K562 (cell line): ENCODE data around the gene PITPNM3. TPM values are rescaled to one million over a fixed set of nuclear protein-coding genes. Genes with fewer than 3 reads are reported as not detected.

Source experiments
- ATAC-seq: fragments of 200-7000 bp; cut with Tn5 transposase; 3 replicates; pipeline ENCODE4 v1.9.1; 2020; ENCODE audit warnings: moderate library complexity
- BruUV-seq: library from RNA; stranded (reverse); fragments of 400-500 nt; replicated peaks from 2 replicates; lab custom pipeline; 2021; lab: Mats Ljungman, UMichigan
- CTCF ChIA-PET: fragments of 300-600 bp; formaldehyde crosslinking; extraction: SDS; loops from one replicate; lab custom pipeline; 2021; ENCODE audit warnings: low intra/inter-chr PET ratio; lab: Yijun Ruan, JAX
- POLR2A ChIA-PET: fragments of 300-600, 350-650 bp; sonication (Branson Sonifier 250); formaldehyde crosslinking; extraction: SDS; loops from one replicate; lab custom pipeline; 2021; ENCODE audit warnings: antibody characterized with exemption, inconsistent platforms; lab: Yijun Ruan, JAX
- DNase-seq, 4 experiments: peaks; one replicate each; pipeline versions ENCODE4 v3.0.0 to v3.0.0-alpha.2; 2011 to 2018; ENCODE audit warnings: low spot score in 3 of 4, mixed read lengths in 3 of 4; ENCODE audit errors: extremely low read depth in 1 of 4
- FAIRE-seq: peaks from 2 replicates; lab custom pipeline; 2011; peaks lifted over from hg19 to GRCh38; lab: Jason Lieb, UNC
- H2AFZ ChIP-seq: 2 replicates; pipeline ENCODE4 v1.6.0; 2011; ENCODE audit warnings: low read depth, low read length, control low read depth, inconsistent platforms
- H3K27ac ChIP-seq: fragments of 200-600 bp; 3 replicates; pipeline ENCODE4 v1.8.0; 2011; ENCODE audit warnings: low read depth, mild to moderate bottlenecking, control low read depth, inconsistent platforms, low read length, moderate library complexity, mixed read lengths; ENCODE audit errors: extremely low read depth
- H3K27me3 ChIP-seq, 2 experiments: fragments of 300-600 bp in 1 of 2; 2 replicates in 1 of 2; 3 replicates in 1 of 2; pipeline versions ENCODE4 v1.6.0 to v1.8.0; 2011; ENCODE audit warnings: inconsistent platforms in 2 of 2, low read length in 2 of 2, mild to moderate bottlenecking in 1 of 2, mixed read lengths in 1 of 2, moderate library complexity in 1 of 2; ENCODE audit not compliant: control insufficient read depth in 2 of 2, insufficient read depth in 2 of 2
- H3K36me3 ChIP-seq: fragments of 300-600 bp; 3 replicates; pipeline ENCODE4 v1.8.0; 2011; ENCODE audit warnings: mild to moderate bottlenecking, low read length, inconsistent platforms; ENCODE audit not compliant: control insufficient read depth, insufficient read depth
- H3K4me1 ChIP-seq, 2 experiments: fragments of 200-600 bp in 1 of 2; replicated peaks in 1 of 2; 2 replicates in 1 of 2; 3 replicates in 1 of 2; pipeline versions ENCODE4 v1.5.1 to v1.8.0; 2011; ENCODE audit warnings: inconsistent platforms in 2 of 2, low read length in 2 of 2, mild to moderate bottlenecking in 1 of 2, mixed read lengths in 1 of 2, moderate library complexity in 1 of 2; ENCODE audit not compliant: control insufficient read depth in 2 of 2, insufficient read depth in 2 of 2
- H3K4me2 ChIP-seq: 2 replicates; pipeline ENCODE4 v1.6.1; 2011; ENCODE audit warnings: low read length, control low read depth, inconsistent platforms, mixed read lengths; ENCODE audit not compliant: insufficient read depth
- H3K4me3 ChIP-seq: fragments of 200-600 bp; sonication (generic), shearing (Covaris generic); 2 replicates; pipeline ENCODE4 v1.5.1; 2016; ENCODE audit warnings: control low read depth, inconsistent platforms
- H3K79me2 ChIP-seq: fragments of 200-600 bp; 3 replicates; pipeline ENCODE4 v1.8.0; 2011; ENCODE audit warnings: low read length, inconsistent platforms; ENCODE audit not compliant: control insufficient read depth, insufficient read depth
- H3K9ac ChIP-seq, 2 experiments: 2 replicates each; pipeline versions ENCODE4 v1.6.0 to v1.6.1; 2011; ENCODE audit warnings: low read depth in 2 of 2, low read length in 2 of 2, control low read depth in 1 of 2, inconsistent platforms in 1 of 2, mild to moderate bottlenecking in 1 of 2, mixed read lengths in 1 of 2; ENCODE audit not compliant: insufficient read depth in 1 of 2
- H3K9me1 ChIP-seq: one replicate; pipeline ENCODE4 v1.6.0; 2011; ENCODE audit warnings: inconsistent platforms, mild to moderate bottlenecking, low read length, moderate library complexity; ENCODE audit not compliant: control insufficient read depth, insufficient read depth
- H3K9me3 ChIP-seq: replicated peaks from 2 replicates; pipeline ENCODE4 v1.5.1; 2011; ENCODE audit warnings: low read depth, low read length, inconsistent platforms; ENCODE audit not compliant: control insufficient read depth, insufficient read depth
- H4K20me1 ChIP-seq: replicated peaks from 2 replicates; pipeline ENCODE4 v1.6.1; 2011; ENCODE audit warnings: low read length, inconsistent platforms, mixed read lengths; ENCODE audit not compliant: control insufficient read depth, insufficient read depth
- CBFA2T2 ChIP-seq: fragments of 450-650 bp; conservative IDR thresholded peaks from 2 replicates; pipeline ENCODE4 v1.6.1; 2017; ENCODE audit warnings: mild to moderate bottlenecking
- DACH1 ChIP-seq: fragments of 450-650 bp; IDR thresholded peaks from 2 replicates; pipeline ENCODE4 v1.6.1; 2018; ENCODE audit not compliant: partially characterized antibody
- RBM34 ChIP-seq: fragments of 200-400 bp; formaldehyde crosslinking; IDR thresholded peaks from 2 replicates; pipeline ENCODE4 v1.6.1; 2018; ENCODE audit warnings: low read length, borderline replicate concordance; ENCODE audit not compliant: insufficient read depth
- RUNX1 ChIP-seq: sonication (generic); IDR thresholded peaks from 2 replicates; pipeline ENCODE4 v1.6.1; 2016; ENCODE audit warnings: antibody characterized with exemption, low read depth
- ZNF146 ChIP-seq: IDR thresholded peaks from one replicate; pipeline ENCODE4 v1.6.1; 2018; ENCODE audit warnings: missing compliant biosample characterization; ENCODE audit not compliant: unreplicated experiment
- WGBS: fragments of 100-300 bp; shearing (Covaris generic); methylation state at CpG from one replicate; pipeline ENCODE4 v1.1.6; 2016; ENCODE audit warnings: low coverage, mixed read lengths; ENCODE audit not compliant: insufficient coverage; ENCODE audit errors: missing lambda C conversion rate; 5-methylcytosine and 5-hydroxymethylcytosine counted together
- in situ Hi-C: fragments of 300-500 bp; cut with MboI; formaldehyde crosslinking; loops from 4 replicates; pipeline ENCODE4 v1.15.0; 2018; ENCODE audit warnings: inconsistent platforms, mixed read lengths
- intact Hi-C: fragments of 100-400 bp; cut with micrococcal nuclease; formaldehyde crosslinking; loops from 2 replicates; pipeline ENCODE4 v1.14.2; 2022
- polyA plus RNA-seq, 8 experiments: library from polyadenylated mRNA; depleted of rRNA in 4 of 8; stranded (reverse) in 5 of 8; unstranded in 3 of 8; fragments of >200 nt; fragmentation: Nextera tagmentation in 2 of 8; fragmentation: Illumina TruSeq in 1 of 8; extraction: Ambion mirVana in 2 of 8; extraction: Trizol in 1 of 8; gene quantifications; 2 replicates each; pipeline versions ENCODE4 v1.2.1 to v1.2.3, GENCODE V29; 2011 to 2014; ENCODE audit warnings: inconsistent platforms in 1 of 8, missing spikeins in 1 of 8
- total RNA-seq, 7 experiments: library from RNA; depleted of rRNA in 6 of 7; stranded (reverse); fragments of >200 nt in 6 of 7; fragmentation: Illumina TruSeq in 2 of 7; extraction: Trizol in 2 of 7; gene quantifications; 2 replicates each; pipeline versions ENCODE4 v1.2.1 to v1.2.3, GENCODE V29; 2011 to 2021; ENCODE audit warnings: low replicate concordance in 1 of 7
- TF ChIP-seq, protein P1 (sequence below): sonication (generic); formaldehyde crosslinking; IDR thresholded peaks from 2 replicates; pipeline ENCODE4 v1.8.1; 2023; ENCODE audit warnings: mild to moderate bottlenecking, missing genetic modification reagents

Gene PITPNM3
- total and polyA plus RNA-seq, 9 of the 15 experiments (the other 6 are each of a cell fraction or from before 2014, with no cell fraction given) = 0.14 to 0.38 (median 0.22) TPM; not detected in 2

DNA sequence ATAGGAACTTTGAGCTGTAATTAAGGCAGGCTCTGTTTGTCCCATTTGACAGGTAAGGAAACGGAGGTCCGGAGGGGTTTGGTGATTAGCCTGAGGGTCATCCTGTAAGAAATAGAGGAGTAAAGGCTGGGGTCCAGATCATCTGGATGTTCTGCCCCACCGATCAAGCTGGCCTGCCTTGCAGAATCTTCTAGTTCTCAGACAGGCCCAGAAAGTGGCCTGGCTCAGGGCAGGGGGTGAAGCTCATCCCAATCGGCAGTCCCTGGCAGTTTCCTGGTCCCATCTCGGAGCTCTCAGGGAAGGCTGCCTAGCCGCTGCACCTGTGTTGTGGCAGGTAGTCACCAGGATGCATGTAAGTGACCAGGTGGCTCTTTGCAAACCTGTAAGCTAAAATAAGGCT is 107.9 kb downstream of the PITPNM3 start:
- Histone ChIP-seq H3K27me3 (no peaks in the 10 kb centered on the region), H3K9ac (no peak overlapping the region), H3K27ac (no peak overlapping the region), H3K36me3 (no peaks in the 10 kb centered on the region), H3K9me1 (no peaks in the 10 kb centered on the region), H3K4me1 (peaks cover 5 to 18% of the 10 kb centered on the region in 2 experiments; a peak in 4 of 5 replicates), H3K79me2 (no peaks in the 10 kb centered on the region), H3K9me3 (no peaks in the 10 kb centered on the region), H4K20me1 (no peaks in the 10 kb centered on the region), H3K4me3 (no peak overlapping the region), H3K4me2 (no peak overlapping the region), H2AFZ (no peak overlapping the region)
- no peak for TF ChIP-seq RBM34
- TF ChIP-seq DACH1 = no peak
- TF ChIP-seq CBFA2T2 = no peak
- no peak for TF ChIP-seq RUNX1
- TF ChIP-seq, protein P1, sequence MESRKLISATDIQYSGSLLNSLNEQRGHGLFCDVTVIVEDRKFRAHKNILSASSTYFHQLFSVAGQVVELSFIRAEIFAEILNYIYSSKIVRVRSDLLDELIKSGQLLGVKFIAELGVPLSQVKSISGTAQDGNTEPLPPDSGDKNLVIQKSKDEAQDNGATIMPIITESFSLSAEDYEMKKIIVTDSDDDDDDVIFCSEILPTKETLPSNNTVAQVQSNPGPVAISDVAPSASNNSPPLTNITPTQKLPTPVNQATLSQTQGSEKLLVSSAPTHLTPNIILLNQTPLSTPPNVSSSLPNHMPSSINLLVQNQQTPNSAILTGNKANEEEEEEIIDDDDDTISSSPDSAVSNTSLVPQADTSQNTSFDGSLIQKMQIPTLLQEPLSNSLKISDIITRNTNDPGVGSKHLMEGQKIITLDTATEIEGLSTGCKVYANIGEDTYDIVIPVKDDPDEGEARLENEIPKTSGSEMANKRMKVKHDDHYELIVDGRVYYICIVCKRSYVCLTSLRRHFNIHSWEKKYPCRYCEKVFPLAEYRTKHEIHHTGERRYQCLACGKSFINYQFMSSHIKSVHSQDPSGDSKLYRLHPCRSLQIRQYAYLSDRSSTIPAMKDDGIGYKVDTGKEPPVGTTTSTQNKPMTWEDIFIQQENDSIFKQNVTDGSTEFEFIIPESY = no peak
- no peak for TF ChIP-seq ZNF146 (CRISPR knock-in tag)
- ATAC-seq (no peak), FAIRE-seq (no peak), DNase-seq (no peak)
- no TSS peak for BruUV-seq
- in situ Hi-C loops (loop anchor here (25.0 kb wide), 1 partner anchor 1211 kb away; the partner anchor contains the start of gene SCIMP), intact Hi-C loops (no loop called here)
- CTCF ChIA-PET = no interaction called here
- POLR2A ChIA-PET = interaction anchor here (0.9 kb wide), 1 partner anchor 22 kb away, joined by 3 read pairs; no protein-coding TSS in a partner anchor
- 73% methylated on average over 6 of the region's 6 CpGs for WGBS
